ENCODE measurements around the gene RNF6.
"Not testable (repeated sequence)": the region's sequence is repeated elsewhere in the genome, so short reads cannot be mapped to it uniquely, and the experiment has no call there.

RNF6 gene

GRCh38 chr13:26221721-26222519 is at the start of gene RNF6:
RNF6 (minus strand) TSS chr13:26222314; CDS start chr13:26219649, 2,665 bp downstream.
- peak; percentile 96 for DNase-seq

DNA sequence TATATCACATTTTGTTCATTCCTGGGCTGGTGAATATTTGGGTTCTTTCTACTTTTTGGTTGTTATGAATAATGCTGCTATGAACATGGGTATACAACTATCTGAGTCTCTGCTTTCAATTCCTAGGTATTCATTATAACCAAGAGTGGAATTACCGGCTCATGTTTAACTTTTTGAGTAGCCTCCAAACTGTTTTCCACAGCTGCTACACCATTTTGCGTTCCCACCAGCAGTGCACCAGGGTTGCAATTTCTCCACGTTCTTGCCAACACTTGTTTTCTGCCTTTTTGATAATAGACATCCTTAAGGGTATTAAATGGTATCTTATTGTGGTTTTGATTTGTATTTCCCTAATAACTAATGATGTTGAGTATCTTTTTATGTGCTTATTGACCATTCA is 48.6 kb upstream of the RNF6 start:
- DNase-seq = no peak

DNA sequence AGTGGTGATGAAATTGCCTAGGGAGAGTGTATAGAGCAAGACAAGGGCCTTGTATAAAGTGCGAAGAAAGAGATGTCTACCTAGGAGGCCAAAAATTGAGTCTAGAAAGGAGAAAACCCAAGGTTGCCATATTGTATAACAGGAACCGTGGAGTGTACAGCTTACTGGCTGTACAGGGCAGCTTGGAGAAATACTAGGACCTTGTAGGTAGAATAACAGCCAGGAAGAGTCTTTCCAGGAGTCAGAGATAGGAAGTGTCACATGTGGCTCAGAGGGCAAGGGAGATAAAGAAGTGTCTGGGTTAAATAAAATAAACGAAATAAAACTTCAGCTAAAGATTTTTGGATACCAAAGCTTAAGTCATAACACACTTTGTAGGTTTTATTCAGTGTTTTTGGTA is 44.2 kb upstream of the RNF6 start:
- DNase-seq = no peak

DNA sequence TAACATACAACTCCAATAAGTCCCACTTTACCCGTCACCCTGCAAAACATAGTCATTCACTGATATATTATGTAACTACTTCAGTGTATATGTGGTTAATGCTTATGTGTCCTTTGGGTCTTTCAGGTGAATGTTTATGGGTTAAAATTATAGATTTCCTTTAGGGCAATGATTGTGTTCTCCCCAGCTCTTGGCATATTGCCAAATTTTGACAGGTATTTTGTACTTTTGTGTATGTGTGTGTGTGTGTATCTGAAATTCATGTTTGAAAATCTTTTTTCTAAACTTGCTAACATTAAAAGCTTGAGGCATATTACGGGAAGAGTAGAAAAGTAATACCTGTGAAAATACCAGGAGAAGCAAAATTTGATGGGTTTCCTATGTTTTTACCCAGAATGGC is 40.0 kb upstream of the RNF6 start:
- DNase-seq = no peak

GRCh38 chr13:26259634-26260033 is 37.5 kb upstream of the RNF6 start:
- no peak for DNase-seq

- DNase-seq = no peak
These were observed 34.9 kb upstream of the RNF6 start for GRCh38 chr13:26257049-26257448.

- no peak for DNase-seq
These were observed 33.7 kb upstream of the RNF6 start for GRCh38 chr13:26255691-26256277.

DNA sequence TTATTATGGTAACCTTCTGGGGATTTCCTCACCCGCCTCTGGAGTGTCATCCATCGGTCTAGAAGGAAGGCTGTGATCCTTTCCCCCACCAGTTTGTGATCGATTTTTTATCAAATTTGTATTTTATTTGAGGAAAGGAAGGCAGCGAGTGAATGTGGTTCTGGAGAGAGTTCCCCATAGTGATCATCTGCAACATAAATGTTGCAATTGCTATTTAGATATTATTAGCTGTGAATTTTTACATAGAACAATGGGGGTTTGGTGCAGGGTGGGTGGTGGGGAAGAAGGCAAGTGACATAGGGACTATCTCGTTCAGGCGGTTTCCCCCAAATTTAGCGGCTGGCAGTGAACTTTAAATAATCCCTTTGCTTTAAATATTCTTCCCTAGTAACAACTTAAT is 33.0 kb upstream of the RNF6 start:
- DNase-seq = no peak

GRCh38 chr13:26254583-26255111 is 32.5 kb upstream of the RNF6 start:
- peak; percentile 31 for DNase-seq

DNA sequence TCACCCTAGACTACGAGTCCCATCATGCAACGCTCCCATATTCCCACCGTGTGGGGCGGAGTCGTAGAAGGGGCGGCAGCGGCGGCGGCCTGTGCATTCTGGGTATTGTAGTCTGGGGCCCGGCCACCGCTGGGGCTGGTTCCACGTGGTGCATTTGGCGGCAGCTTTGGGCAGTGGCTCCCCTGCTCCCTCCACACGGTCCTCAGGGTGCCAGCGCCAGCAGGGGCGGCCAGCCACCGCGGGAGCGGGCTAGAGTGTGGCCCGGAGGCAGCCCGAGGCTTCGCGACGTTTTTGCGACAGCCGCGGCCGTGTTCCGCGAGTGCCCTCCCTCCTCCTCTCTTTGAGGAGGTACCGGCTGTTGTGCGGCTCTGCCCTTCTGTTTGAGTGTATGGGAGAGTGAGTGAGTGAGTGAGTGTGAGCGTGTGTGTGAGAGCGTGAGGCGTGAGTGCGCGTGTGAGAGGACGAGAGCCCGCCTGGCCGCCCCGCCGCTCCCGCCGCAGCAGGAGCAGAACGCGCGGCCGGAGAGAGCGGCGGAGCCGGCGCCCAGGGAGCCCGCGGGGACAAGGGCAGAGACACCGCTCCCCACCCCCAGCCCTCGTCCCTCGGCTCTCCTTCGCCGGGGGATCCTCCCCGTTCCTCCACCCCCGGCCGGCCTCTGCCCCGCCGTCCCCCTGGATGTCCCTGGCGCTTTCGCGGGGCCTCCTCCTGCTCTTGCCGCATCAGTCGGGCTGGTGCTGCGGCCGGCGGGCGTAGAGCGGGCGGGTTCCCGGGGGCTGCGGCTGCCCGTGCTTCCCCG is 31.9 kb upstream of the RNF6 start, which contains the start of gene CDK8:
CDK8 (plus strand) TSS at position 343 of the 796 bp plus-strand sequence. CDS start 513 bp downstream, outside the sequence.
- peak; percentile 96 for DNase-seq

- no peak for DNase-seq
These were observed 31.2 kb upstream of the RNF6 start for GRCh38 chr13:26253262-26253786.

- not testable (repeated sequence) for DNase-seq
These were observed 29.9 kb upstream of the RNF6 start for GRCh38 chr13:26252006-26252405.

DNA sequence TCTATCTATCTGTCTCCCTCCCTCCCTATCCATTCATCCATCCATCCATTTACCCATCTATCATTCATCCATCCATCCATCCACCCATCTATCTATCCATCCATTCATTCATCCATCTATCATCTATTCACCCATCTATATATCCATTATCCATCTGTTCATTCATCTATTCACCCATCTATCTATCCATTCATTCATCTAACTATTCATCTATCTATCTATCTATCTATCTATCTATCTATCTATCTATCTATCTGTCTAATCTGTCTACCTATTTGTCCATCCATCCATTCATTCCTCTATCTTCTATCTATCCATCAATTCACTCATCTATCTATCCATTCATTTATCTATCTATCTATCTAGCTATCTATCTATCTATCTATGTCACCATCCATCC is 27.4 kb upstream of the RNF6 start:
- DNase-seq = no peak

GRCh38 chr13:26247608-26248007 is 25.5 kb upstream of the RNF6 start:
- DNase-seq = no peak

DNA sequence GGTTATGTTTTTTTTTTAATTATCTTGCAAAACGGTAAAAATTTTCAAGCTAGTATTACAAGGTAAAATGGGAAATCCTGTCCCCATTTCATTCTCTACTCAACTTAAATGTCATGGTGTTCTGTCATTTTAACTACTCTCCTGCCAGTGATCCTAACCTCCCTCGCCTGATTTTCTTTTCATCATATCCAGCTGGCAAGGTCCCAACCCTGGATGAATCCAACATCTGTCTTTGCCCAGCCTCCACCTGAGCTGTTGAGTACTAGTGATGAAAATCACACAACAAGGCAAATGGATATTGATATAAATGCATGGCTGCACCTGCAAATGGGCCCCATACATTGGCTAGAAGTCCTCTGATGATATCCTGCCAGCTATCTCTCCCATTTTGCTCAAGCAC is 24.9 kb upstream of the RNF6 start:
- no peak for DNase-seq

DNA sequence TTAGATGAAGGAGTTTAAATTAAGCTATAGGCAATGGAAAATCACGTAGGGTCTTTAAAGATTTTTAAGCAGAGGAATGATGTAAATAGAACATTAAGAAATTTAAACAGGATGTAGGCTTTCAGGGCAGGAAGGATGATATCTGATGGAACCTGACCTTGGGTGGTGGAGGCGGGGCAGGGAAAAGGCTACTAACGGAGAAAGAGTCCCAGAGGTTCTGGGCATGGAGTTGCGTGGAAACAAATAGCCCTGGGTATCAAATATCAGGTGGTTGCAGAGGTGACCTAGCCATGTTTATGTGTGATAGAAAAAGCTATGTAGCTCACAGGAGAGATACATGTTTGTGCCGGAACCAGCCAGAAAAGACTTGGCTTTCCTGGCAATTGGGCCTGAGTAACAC is 24.0 kb upstream of the RNF6 start:
- no peak for DNase-seq

DNA sequence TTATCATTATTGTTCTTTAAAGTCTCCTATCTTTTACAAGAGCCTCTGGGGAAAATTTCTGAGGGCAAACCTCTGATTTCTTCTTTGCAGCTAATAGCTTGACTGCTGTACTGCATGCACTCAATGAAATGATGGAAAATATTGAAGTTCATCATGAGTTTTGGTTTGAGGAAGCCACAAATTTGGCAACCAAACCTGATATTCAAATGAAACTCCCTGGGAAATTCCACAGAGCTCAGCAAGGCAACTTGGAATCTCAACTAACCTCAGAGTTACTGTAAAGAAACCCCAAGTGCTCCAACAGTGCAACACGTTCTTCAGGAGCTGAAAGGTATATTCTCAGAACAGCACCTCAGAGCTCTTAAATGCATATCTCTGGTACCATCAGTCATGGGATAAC is 14.2 kb upstream of the RNF6 start:
- DNase-seq = no peak

GRCh38 chr13:26230703-26231102 is 8.6 kb upstream of the RNF6 start:
- DNase-seq = no peak

DNA sequence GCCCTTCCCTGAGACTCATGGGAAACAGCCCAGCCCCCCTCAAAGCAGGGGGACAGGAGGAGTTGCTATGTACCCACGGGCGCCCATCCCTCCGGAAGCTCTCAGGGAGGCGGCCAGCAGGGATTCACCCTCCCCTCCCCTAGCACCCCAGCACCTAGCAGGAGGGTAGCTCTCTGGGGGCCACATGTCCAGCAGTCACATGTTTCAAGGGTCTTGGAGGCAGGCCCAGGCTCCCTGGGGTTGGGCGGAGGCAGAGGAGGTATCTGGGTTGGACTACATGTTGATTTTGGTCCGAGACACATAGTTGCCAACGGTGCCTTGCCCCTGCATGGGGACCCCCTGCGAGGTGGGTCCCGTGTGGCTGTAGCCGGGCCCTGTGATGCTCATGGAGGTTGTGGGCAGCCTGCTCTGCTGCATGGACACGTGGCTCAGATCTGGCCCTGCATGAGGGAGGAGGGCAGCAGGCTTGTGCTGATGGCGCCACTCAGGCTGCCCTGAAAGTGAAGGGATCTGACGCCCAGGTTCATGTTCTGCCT is 7.0 kb upstream of the RNF6 start:
- DNase-seq = no peak

- no peak for DNase-seq
These were observed 6.0 kb upstream of the RNF6 start for GRCh38 chr13:26228096-26228495.

- no peak for DNase-seq
These were observed 5.3 kb upstream of the RNF6 start for GRCh38 chr13:26227166-26227971.
